HG03457 (cell line): ENCODE measurements around the gene NEK10.
"Not testable (repeated sequence)": the region's sequence is repeated elsewhere in the genome, so short reads cannot be mapped to it uniquely, and the experiment has no call there.

Source experiments
- ATAC-seq: cut with Tn5 transposase; IDR thresholded peaks from one replicate; pipeline ENCODE4 v1.9.1; 2021; ENCODE audit warnings: moderate number of reproducible peaks; ENCODE audit not compliant: unreplicated experiment

Gene NEK10

DNA sequence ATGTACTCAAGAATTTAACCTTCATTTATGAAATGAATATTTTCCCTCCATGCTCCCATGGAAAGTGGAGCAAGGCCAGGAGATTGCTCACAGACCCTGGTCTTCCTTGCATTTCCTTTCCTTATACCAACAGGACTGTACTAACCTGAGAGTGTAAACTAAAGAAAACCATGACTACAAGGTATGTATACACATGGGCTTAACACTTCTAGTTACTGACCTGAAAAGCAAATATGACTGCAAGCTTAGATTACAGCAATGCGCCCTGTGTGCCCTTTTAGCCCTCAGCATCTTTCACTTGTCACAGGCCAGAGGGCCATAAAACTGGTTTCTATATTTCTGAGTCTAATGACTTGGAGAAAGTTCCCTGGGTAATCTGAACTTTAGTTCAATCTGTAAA is 52.1 kb downstream of the NEK10 start:
- no peak for ATAC-seq

DNA sequence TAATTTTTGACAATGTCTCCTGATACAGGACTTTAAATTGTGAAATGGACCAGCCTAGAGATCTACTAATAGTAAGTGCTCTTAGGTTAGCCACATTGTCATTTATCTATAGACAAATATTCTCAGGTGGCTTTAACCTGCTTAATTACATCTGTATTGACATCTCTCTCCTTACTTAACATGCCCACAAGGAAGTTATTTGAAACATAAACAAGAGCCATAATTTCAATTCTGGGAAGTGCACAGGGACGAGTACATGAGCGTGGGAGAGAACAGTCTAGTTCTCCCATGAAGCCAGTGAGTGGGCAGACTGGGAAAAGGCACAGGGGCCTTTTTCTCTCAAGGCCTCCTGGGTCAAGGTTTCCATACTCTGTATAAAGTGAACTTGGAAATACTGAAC is 54.2 kb downstream of the NEK10 start:
- ATAC-seq, result no peak

DNA sequence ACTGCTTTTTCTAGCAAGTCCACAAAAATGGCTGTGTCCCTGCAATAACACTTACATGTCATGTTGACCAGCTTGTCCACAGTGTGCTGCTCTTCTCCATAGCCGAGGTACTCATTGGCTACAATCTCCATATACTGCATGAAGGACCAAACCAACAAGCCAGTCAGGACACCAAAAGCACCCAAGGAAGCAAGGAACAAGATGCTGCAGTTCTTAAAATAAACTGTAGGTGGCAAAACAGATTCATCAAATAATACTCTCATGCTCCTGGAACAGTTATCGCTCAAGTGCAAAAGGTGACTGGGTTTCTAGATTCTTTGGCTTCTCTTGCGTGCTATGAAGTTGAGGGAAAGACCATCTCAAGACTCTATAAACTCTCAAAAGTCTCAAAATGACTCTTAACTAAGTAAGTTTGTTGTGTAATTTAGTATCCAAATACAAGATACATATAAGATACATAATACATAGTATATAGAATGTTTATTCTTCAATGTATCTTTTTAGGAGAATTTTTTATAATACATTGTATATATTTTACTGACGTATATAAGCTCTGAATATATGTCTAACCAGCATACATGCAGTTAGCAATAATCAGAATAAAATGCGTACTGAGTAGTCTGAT is 57.0 kb downstream of the NEK10 start:
- peak; percentile 90 for ATAC-seq

DNA sequence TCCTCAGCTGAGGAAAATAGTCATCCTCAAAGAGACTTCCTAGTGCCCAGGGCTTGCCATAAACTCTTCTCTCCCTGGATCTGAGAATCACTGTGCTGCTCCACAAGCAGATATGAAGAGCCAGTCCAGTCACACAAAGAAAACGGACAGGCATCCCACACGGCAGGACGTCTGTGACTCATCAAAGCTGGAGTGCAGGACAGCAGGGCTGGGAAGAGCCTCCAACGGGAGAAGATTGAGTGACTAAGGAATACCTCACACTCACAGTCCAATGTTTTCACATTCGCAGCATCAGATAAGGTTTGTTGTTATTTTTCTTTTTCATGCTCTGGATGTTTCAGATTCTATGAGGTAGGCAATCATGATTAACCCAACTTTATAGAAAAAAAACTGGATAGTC is 57.8 kb downstream of the NEK10 start:
- no peak for ATAC-seq

DNA sequence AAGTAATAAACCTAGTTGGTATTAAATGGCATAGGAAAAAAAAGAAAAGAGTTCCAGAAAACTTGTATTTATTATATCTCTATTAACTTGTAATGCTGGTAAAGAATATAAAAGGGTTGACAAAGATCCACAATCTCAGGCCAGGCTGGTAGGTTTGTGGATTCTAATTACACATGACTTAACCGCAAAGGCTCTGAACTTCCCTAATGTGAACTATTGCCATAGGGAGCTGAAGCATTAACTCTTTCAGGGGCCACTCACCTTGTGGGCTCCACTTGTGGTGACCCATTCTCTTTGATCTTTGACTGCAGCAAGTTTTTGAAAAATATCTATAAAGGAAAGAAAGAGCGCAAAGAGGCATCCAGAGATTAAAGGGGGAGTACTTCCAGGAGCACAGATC is 58.5 kb downstream of the NEK10 start:
- no peak for ATAC-seq

DNA sequence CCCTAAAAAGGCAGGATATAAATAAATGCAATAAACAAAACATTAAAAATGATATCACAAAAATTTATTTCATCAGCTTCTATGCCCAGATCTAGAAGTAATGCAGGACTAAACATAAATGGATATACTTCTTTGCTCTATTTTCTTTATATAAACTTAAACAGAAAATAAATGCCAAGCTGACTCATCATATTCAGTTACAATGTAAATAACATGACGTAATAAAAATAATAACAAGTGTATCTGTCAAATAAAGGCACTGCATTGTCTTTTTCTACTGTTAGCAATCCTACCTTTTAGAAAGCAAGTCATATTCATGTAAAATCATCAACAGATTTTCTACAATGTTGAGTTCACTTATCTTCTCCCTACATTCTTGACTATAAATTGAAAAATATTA is 61.6 kb downstream of the NEK10 start:
- no peak for ATAC-seq

DNA sequence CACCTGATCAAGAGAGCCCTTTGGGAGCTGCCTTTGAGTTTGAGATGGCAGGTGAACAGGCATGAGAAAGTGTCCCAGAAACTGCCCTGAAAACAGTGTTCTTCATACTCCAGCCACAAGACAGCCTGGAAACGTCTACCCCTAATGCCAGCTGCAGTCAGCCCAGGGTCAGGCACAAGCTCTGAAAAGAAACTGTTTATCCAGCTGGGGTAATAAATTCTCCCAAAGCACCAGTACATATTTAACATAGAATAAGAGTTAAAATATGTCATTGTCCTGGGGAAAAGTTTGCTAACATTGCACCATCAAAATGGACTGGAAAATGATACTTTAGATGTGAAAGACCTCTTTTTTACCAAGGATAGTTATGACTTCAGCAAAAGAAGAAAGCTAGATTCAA is 66.3 kb downstream of the NEK10 start:
- ATAC-seq, result no peak

DNA sequence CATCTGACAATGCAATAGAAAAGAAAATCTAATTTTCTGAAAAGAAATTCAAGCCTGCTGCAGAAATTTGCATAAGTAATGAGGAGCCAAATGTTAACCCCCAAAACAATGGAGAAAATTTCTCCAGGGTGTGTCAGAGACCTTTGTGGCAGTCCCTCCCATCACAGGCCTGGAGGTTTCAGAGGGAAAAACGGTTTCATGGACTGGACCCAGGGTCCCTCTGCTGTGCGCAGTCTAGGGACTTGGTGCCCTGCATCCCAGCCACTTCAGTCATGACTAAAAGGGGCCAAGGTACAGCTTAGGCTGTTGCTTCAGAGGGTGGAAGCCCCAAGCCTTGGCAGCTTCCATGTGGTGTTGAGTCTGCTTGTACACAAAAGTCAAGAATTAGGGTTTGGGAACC is 70.2 kb downstream of the NEK10 start:
- ATAC-seq, result not testable (repeated sequence)

DNA sequence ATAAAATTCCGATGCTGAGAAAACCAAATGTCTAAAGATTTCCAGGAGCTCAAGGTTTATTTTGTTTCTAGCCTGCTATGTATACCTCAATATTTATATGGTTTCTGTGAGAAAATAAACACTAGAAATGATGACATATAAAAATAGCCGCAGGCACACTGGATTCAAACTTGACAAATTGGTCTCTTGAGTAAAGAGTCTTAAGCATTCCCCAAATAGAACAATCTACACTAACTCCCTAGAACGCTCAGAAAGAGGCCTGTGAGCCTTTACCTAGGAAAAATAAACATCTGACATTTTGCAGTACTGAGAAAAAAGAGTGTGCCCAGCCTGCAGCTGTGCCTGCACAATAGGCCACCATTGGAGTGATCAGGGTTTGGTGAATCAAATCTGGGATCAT is 75.2 kb downstream of the NEK10 start:
- ATAC-seq, result no peak

DNA sequence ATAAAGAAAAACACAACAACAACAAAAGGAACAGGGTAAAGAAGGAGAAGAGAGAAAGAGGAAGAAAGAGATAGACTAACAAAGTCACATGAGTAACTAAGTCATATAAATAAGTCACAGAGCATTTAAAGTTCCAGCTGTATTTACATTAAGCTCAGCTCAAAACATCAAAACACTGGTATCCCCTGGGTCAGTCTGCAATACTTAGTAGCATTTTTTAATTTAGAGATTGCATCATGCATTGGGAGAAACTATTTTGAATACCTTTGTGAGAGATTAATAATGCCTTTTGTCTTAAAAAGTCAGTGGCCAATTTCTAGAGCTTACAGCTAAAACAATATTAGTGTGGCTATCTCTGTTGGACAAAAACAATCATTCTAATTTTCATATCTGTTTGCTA is 78.4 kb downstream of the NEK10 start:
- no peak for ATAC-seq

DNA sequence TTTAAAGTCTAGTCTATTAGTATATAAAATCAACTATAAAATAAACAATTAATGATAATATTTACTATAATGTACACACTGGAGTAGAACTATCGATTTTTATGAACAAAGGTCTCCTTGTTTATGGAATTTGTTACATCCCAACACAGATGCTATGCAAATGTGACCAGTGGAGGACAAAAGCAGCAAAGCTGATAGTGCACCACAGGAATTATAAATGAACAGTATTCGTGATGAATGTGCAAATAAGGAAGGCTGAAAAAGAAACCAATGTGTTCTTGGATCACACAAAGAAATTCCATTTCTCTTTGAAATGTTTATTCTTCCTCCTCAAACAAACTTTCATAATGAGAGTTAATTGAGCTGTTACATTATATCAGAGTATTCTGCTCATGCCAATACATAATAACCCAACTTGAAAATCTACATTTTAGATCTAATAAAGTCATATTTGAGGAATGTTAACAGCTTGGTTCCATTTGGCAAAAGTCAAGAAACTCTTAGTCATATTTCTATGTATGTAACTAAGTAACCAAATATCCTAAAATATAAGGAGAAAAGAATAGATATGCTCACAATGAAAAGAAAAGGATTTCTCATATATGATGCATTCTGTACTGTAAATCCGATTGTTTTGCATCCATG is 79.3 kb downstream of the NEK10 start:
- no peak for ATAC-seq

DNA sequence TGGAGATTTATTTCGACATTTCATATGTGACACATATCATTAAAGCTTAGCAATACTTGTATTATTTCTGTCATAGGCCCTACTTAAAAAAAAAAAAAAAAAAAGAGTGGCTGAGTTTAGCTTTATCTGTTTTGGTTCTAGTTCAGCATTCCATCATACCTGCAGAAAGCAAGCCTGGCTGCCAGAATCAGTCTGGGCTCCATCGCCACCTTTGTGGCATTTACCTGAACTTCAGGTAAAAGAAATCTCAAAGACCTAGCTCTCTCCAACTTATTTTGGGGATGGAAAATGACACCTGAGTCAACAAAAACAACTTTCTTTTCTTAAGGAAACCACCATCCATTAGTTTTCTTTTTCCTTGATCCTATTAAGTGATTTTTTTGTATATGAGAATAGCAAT is 82.1 kb downstream of the NEK10 start:
- no peak for ATAC-seq

DNA sequence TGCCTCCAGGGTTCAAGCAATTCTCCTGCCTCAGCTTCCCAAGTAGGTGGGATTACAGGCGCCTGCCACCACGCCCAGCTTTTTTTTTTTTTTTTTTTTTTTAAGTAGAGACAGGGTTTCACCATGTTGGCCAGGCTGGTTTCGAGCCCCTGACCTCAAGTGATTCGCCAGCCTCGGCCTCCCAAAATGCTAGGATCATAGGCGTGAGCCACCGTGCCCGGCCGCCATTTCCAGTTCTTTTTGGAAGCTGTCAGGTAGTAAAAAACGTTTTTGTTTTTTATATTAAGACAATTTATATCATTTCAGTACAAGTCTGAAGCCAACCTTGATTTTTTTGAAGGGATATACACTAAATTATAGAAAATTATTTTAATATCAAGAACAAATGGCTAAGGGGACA is 82.7 kb downstream of the NEK10 start:
- ATAC-seq, result not testable (repeated sequence)

DNA sequence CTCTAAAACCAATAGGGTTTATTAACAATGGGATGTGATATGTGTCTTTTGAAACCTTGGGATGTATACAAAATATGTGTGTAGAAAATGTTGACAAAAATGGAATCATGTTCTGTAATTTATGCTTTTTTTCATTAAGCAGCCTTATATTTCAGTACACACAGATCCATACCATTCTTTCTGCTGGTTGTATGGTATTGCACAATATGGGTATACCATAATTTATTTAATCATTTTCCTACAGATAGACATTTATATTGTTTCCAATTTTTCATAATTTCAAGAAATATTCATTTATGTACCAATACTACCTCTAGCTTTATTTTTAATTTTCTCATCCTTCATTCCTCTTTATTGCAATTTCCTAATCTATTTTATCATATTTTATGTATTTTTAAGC is 83.5 kb downstream of the NEK10 start:
- no peak for ATAC-seq

DNA sequence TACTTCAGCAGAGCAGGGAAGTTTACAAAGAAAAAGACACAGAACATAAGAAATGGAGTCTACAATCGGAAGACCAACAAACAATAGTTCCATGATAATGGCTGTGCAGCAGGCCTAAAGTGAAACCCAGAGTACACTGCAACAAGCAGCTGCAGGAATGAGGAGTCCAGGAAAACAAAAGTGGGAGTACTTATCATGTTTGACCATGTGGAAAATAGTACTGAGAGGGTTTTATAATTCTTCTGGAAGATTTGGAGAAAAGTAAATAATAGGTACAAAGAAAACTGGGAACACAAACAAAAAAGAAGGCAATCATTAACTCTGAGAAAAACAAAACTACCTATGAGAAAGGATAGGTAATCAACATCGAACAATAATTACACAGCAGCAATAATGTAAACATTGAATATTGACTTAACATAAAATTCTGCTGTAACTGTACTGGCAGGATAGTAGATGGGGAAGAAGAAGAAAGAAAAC is 87.5 kb downstream of the NEK10 start:
- ATAC-seq, result no peak

DNA sequence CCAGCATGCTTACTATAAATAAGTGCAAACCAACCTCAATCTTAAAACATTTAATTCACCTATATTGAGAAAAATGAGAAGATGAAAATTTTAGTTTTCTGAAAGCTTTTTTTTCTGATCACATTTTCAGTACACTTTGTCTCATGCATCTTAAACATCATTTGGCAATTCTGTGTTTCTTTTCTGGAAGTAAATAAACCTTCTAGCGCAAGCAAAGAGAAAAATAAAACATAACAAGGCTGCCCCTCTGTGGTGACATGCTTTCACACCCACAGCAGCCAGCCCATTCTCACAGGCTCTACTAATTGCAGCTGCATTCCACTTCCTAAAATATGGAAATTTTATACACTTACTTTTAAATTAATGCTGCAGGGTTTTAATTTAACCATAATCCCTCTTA is 90.1 kb downstream of the NEK10 start:
- ATAC-seq, result no peak

DNA sequence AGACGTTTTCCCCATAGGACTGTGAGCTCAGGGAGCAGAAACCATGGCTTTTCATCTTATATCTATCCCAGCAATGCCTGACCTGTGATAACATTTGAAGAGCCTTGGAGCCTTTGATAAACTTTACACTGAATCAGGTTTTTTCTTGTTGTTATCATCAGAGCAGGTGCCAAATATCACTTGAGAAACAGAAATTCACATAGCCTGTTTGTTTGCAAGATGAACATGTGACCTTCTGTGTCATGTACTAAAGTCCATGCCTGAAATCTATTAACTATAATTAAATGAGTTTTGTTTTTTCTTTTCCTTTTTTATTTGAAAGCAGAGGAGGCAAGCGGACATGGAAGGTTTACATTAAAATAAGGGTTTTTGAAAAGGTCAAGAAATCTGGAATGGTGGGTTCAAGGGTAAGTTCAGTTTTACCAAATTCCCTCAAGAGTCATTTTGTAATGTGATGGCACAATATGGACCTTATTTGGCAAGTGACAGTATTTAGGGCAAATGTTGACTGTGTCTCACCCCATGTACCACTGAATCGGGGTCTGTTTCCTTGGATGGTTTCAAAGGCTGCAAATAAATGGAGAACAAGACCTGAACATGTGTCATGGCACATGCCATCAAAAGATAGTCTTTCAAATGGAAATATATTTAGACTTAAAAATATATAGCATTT is 90.7 kb downstream of the NEK10 start:
- no peak for ATAC-seq

DNA sequence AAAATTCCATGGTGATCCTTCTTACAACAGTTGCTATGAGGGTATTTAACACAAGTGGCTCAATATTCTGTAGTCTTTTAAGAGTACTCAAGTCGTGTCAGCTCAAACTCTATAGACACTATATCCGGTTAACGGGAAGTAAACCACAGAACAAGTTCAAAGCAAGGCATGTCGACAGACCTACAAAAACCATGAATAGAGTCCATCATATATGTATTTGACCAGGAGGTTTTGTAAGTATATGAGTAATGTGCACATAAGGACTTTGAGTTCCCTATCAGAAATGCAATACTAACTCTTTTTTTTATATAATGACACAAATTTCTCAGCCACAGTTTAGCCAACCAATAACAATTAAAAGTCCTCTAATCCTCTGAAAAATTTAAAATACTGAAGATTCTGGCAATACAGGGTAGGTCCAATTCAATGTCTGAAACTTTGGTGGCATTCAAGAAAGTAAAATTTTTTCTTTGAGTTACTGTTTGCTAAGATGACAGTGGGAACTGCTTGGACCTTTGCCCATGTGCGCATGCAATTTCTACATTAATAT is 93.7 kb downstream of the NEK10 start:
- no peak for ATAC-seq

DNA sequence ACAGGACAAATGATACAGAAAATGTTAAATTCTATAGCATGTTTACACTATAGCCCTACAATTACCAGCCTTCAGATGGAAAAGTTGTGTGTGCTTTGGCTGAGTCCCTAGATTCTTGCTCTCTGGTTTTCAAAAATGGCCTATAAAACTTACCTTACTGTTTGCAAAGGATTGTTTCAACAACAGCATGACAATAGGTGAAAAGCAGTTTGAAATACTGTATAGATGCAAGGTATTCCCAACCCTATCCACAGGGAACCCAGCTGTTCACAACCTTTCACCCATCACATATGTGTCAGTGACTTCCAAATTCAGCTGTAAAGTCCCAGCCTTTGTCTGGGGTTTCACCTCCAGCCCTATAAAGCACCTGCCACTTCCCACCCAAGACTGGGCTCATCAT is 97.3 kb downstream of the NEK10 start:
- ATAC-seq, result no peak

DNA sequence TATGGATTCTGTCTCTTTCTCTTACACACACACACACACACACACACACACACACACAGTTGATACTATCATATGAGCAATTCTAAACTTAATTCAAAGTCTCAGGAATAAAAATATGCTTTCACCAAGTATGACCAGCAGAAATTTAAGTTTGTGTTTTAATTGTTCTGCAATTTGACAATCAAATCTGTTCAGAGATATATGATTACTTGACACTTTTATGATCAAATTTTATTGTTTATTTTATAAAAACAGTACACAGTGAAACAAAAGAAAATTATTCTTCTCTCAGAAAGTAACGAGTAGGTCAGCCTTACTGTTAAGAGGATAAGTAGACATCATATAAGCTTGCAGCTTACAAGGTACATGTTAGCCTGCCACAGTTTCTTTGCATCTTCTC is 114.3 kb downstream of the NEK10 start:
- no peak for ATAC-seq

DNA sequence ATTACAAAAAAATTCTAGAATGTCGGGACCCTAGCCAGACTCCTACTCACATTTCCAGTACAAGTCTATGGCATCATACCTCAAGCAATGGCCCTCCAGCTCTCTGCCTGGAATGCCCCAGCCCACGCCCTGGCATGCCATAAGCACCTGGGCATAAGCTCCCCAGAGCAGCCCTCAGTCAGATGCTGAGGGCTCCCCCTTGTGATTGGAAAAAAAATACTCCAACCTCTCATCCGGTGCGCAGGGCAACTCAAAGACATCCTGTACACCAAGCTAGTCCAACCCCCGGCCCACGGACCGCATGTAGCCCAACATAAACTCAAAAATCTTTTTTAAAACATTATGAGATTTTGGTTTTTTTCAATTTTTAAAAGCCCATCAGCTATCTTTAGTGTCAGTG is 115.4 kb downstream of the NEK10 start:
- ATAC-seq, result peak; percentile 76

DNA sequence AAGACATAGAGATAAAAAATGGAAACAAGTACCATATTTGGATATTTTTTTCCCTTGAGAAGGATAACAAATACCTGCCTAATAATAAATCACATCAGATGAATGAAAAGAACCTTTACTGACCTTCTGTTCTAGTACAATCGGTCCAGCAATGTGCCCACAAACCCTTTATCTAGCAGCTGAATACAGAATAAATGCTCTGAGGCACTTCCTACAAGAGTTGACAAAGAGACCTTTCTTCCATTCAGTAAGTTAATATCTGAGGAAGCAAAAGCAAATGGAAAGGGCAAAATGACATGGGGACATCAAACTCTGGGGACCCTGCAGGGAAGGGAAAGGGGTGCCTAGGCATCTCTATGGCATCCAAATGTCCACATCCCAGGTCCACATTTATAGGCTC is 115.8 kb downstream of the NEK10 start:
- no peak for ATAC-seq
